ENCODE data around the gene PLCB4. TPM values are rescaled to one million over a fixed set of nuclear protein-coding genes. Genes with fewer than 3 reads are reported as not detected.

The PLCB4 gene
- total RNA-seq, 2 experiments from 2014 or later, result not detected

DNA sequence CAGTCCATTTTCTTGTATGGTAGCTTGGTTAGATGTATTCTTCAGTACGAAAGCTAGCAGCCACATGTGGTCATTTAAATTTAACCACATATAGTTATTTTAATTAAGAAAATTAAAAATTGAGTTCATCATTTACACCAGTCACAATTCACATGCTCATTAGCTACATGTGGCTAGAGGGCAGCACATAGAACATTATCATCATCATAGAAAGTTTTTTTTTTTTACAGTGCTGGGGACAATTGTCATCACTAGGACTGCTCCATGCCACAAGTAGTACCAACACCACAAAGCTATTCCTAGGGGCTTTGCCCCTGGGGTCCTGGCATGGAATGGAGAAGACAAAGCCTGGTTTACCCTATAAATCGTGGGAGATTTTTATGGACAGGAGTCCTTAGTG lies 30.5 kb downstream of the PLCB4 start:
- ChIA-PET CTCF (no interaction called here), POLR2A (no interaction called here)
- Mint-ChIP-seq H3K27ac (no peak overlapping the region), H3K9me3 (no peaks in the 10 kb centered on the region), H3K27me3 (no peaks in the 10 kb centered on the region), H3K4me1 (no peaks in the 10 kb centered on the region), H3K36me3 (ENCODE audit: low read depth) (no peaks in the 10 kb centered on the region), H3K4me3 (no peak overlapping the region)
- no peak for DNase-seq

DNA sequence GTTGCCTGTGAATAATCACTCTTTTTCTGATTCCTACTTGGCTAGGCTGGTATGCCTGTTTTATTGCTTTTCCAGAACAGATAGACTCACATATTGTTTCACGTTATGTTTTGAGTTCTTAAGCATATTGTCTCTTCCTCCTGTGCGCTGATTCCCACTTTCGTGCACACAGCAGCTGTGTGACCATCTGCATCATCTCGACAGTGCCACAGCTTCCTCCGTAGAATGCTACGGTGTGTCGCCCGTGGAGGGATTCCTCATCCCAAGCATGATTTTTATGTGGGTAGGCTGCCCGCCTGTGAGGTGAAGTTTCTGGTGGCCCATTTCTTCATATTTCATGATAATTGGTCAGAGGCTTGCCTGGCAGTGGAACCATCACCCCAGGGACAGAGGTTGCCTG lies 31.8 kb downstream of the PLCB4 start:
- Mint-ChIP-seq H3K27me3 (no peaks in the 10 kb centered on the region), H3K9me3 (no peaks in the 10 kb centered on the region), H3K27ac (no peak overlapping the region), H3K36me3 (ENCODE audit: low read depth) (no peaks in the 10 kb centered on the region), H3K4me3 (no peak overlapping the region), H3K4me1 (no peaks in the 10 kb centered on the region)
- no peak for DNase-seq
- ChIA-PET CTCF (no interaction called here), POLR2A (no interaction called here)

DNA sequence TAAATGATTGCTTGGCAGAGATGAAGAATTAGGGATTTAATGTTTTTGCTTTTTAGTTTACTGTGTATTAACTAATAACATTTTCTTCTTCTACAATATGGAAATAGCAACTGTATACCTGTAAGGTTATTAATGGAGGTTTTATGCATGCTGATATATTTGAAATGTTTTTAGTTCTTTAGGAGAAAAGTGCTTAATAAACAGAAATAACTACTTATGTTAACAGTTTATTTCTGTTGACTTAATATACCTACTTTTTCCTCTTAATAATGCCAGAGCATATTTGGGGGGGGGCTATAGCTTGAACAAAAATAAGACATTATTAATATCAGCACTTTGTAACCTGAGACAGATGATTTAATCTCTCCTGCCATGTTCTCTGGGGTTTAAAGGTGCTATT lies 33.6 kb downstream of the PLCB4 start:
- no peaks in the 10 kb centered on the region for H3K36me3 Mint-ChIP-seq (ENCODE audit: low read depth)
- H3K9me3 Mint-ChIP-seq, result no peaks in the 10 kb centered on the region
- H3K27ac Mint-ChIP-seq, result no peak overlapping the region
- ChIA-PET CTCF (no interaction called here), POLR2A (no interaction called here)
- no peak overlapping the region for H3K4me3 Mint-ChIP-seq
- no peak for DNase-seq
- no peaks in the 10 kb centered on the region for H3K27me3 Mint-ChIP-seq
- no peaks in the 10 kb centered on the region for H3K4me1 Mint-ChIP-seq

DNA sequence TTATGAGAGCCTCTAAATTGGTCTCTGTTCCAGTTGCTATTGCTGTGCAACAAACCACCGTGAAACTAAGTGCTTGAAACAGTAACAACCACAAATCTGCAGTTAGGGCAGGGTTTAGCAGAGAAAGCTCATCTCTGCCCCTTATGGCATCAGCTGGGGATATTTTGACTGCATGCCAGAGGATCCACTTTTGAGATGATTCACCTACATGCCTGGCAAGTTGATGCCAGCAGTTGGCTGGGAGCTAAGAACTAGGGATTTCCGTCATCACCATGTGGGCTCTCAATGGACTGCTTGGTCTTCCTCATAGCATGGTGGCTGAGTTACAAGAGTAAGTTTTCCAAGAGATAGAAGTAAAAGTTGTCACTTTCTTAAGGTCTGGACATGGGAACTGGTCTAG lies 35.1 kb downstream of the PLCB4 start:
- H3K4me3 Mint-ChIP-seq, result no peak overlapping the region
- DNase-seq, result no peak
- ChIA-PET CTCF (no interaction called here), POLR2A (no interaction called here)
- no peaks in the 10 kb centered on the region for H3K4me1 Mint-ChIP-seq
- no peaks in the 10 kb centered on the region for H3K9me3 Mint-ChIP-seq
- H3K27ac Mint-ChIP-seq, result no peak overlapping the region
- no peaks in the 10 kb centered on the region for H3K27me3 Mint-ChIP-seq
- H3K36me3 Mint-ChIP-seq (ENCODE audit: low read depth), result no peaks in the 10 kb centered on the region

DNA sequence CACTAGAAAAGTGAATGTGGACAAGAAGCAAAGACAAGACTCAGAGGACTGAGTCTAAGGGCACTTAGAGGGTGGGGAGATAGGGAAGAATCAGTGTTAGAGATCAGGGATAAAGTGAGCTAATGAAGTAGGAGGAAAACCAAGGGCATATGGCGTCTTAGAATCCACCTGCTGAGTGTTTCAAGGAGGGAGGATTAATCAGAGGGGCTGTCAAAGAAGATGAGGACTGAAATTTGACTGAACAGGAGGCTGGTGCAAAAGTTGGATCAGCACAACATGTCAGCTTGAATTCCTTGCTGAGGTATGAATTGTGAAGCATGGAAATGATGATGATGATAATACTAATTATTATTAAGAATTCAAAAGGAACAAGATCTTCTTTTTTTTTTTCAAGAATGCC lies 39.4 kb downstream of the PLCB4 start:
- DNase-seq, result no peak
- H3K36me3 Mint-ChIP-seq (ENCODE audit: low read depth), result no peaks in the 10 kb centered on the region
- no peaks in the 10 kb centered on the region for H3K27me3 Mint-ChIP-seq
- H3K4me3 Mint-ChIP-seq, result no peak overlapping the region
- H3K9me3 Mint-ChIP-seq, result no peaks in the 10 kb centered on the region
- H3K4me1 Mint-ChIP-seq, result no peaks in the 10 kb centered on the region
- ChIA-PET POLR2A (no interaction called here), CTCF (no interaction called here)
- H3K27ac Mint-ChIP-seq, result no peak overlapping the region

DNA sequence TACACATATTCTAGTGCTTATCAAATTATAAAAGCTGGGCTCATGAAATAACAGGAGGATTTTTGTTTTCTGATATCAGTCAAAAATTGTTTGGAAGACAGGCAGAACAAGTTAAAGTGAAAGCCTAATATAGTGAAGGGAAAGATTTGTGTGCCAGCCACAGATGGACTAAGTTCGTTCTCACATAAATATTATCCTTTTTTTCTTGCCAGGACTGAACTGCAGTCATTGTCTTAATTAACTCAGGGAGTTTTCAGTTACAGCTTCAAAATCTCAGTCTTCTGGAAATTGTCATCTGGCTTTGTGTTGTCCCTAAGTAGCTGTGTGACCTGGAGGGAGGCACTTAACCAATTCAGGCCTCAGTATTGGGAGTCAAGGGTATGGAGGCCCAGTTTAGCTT lies 40.7 kb downstream of the PLCB4 start:
- H3K27me3 Mint-ChIP-seq, result no peaks in the 10 kb centered on the region
- H3K4me3 Mint-ChIP-seq, result no peak overlapping the region

DNA sequence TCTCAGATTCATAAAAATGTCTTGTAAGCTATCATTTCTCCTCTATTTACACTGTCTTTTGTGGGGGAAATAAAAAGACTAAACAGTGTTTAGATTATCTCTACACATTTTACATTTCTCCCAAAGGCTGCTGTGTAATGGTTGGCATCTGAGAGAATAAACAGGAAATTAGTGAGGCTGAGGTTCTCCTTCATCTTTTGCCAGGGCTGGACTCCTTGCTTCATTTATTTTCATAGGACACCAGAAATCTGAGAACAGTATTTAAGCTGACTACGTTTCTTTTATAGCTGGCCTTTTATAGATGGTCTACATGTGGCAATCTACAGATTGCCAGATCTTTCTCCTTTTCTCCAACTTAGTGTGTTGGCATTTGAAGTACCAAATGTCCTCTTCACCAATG lies 41.5 kb downstream of the PLCB4 start:
- CTCF ChIA-PET, result no interaction called here
- Mint-ChIP-seq H3K4me3 (no peak overlapping the region), H3K27me3 (no peaks in the 10 kb centered on the region), H3K27ac (no peak overlapping the region), H3K36me3 (ENCODE audit: low read depth) (no peaks in the 10 kb centered on the region), H3K9me3 (no peaks in the 10 kb centered on the region), H3K4me1 (no peaks in the 10 kb centered on the region)
- no peak for DNase-seq
- POLR2A ChIA-PET, result no interaction called here

More for the DNA sequence above, 40.7 kb downstream of the PLCB4 start:
- H3K4me1 Mint-ChIP-seq, result no peaks in the 10 kb centered on the region
- POLR2A ChIA-PET, result no interaction called here
- H3K36me3 Mint-ChIP-seq (ENCODE audit: low read depth), result no peaks in the 10 kb centered on the region
- CTCF ChIA-PET, result no interaction called here
- H3K9me3 Mint-ChIP-seq, result no peaks in the 10 kb centered on the region
- DNase-seq, result no peak
- H3K27ac Mint-ChIP-seq, result no peak overlapping the region

DNA sequence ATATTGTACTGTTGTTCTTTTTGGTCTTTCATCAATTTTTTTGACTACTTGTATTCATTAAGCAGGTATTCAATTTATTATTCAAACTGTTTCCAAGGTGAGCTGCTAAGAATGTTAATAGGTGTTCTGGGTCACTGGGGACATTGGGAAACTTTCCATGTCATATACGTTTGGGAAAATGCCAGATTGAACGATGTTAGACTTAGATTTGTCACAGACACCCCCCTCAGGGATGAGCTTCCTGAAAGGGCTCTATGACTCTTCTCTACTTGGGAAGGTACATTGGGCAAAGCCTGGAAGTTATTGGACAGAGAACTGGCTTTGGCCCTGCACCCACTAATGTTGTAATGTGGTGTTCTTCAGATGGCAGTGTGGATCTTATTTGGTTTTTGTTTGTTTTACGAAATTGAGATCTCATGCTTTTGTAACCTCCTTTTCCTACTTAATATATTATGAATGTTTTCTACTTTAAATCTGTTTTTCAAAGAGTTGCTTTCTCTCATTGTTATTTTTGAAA lies 42.1 kb downstream of the PLCB4 start:
- DNase-seq, result no peak
- no peaks in the 10 kb centered on the region for H3K9me3 Mint-ChIP-seq
- CTCF ChIA-PET, result no interaction called here
- no peaks in the 10 kb centered on the region for H3K27me3 Mint-ChIP-seq
- H3K4me1 Mint-ChIP-seq, result no peaks in the 10 kb centered on the region
- no peaks in the 10 kb centered on the region for H3K36me3 Mint-ChIP-seq (ENCODE audit: low read depth)
- POLR2A ChIA-PET, result no interaction called here
- no peak overlapping the region for H3K4me3 Mint-ChIP-seq
- H3K27ac Mint-ChIP-seq, result no peak overlapping the region

DNA sequence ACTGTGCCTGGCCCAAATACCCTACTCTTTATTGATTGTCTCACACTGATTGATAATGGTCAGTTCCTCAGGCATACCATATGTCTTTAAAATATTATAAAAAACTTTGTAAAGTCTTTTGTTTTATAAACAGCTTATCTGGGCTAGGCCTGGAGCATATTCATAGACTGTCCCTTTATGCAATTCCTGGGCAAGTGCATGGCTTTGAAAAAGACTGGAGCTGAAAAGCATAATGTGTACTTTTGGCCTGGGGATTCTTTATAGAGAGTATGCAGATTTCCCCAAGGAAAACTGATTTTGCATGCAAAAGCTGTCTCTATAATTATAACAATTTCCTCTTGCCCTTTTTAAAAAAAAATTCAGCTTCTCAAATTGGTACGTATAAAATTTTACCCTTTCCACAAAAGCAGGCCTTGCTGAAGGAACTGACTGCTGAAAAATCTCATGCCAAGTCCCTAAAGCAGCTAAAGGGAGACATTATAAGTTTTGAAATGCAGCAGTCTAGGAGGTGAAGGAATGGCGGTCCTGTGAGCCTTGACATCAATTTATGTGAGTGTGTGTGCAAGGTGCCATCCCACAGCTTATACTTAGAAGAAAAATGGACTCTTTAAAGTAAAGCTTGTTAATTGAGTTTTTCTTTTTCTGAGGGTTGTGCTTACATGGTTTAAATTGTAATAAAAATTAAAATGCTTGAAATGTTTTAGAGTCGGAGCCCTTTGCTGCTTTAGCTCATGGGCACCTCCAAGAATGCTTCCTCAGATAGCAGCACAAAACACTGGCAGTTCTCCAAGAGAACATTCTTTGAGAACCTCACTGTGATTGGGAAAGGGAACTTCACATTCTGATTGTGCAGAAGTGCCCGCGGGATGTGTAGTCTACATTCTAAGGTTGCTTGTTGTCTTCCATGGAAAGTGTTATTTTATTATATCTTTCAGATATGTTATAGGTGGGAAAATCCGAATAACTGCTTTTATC lies 43.9 kb downstream of the PLCB4 start:
- POLR2A ChIA-PET, result no interaction called here
- H3K4me1 Mint-ChIP-seq, result no peaks in the 10 kb centered on the region
- no peak overlapping the region for H3K27ac Mint-ChIP-seq
- H3K9me3 Mint-ChIP-seq, result no peaks in the 10 kb centered on the region
- H3K4me3 Mint-ChIP-seq, result no peak overlapping the region
- no peak for DNase-seq
- H3K27me3 Mint-ChIP-seq, result no peaks in the 10 kb centered on the region
- CTCF ChIA-PET, result no interaction called here
- no peaks in the 10 kb centered on the region for H3K36me3 Mint-ChIP-seq (ENCODE audit: low read depth)

DNA sequence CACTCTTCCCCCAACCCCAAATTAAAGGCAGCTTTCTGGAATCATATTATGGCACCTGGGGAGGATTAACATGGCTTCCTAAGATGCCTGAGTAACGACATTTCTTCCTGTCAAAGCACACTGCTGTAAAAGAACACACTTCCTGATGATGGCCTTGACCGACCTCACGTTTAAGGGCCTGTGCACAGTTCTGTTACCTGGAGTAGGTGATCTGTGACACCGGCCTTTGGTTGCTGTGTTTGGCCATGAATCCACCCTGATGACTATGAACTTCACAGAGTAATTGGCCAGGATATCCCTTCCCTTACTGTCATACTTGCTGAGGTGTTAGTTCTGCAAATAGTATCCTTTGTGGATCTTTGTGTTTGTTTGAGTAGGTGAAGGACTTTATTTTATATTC lies 45.8 kb downstream of the PLCB4 start:
- H3K36me3 Mint-ChIP-seq (ENCODE audit: low read depth), result no peaks in the 10 kb centered on the region
- no peaks in the 10 kb centered on the region for H3K27me3 Mint-ChIP-seq
- H3K4me3 Mint-ChIP-seq, result no peak overlapping the region
- CTCF ChIA-PET, result no interaction called here
- no peaks in the 10 kb centered on the region for H3K9me3 Mint-ChIP-seq
- DNase-seq, result no peak
- H3K27ac Mint-ChIP-seq, result no peak overlapping the region
- POLR2A ChIA-PET, result no interaction called here
- no peaks in the 10 kb centered on the region for H3K4me1 Mint-ChIP-seq

DNA sequence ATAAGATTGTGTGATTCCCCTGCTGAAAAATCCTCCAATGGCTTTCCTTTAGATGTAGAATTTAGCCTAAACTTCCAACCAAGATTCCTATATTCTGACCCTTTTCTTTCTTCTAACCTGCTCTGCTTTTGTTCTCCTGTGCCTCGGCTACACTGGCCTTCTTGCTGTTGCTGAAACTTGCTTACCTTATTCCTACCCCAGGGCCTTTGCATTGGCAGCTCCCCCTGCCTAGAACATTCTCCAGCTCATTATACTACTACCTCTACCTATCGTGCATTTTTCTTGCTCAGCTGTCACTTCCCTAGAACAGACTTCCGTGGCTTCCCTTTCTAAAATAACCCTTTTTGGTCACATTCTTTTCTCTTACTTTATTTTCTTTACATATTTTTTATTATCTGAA lies 48.7 kb downstream of the PLCB4 start:
- H3K36me3 Mint-ChIP-seq (ENCODE audit: low read depth), result no peaks in the 10 kb centered on the region
- H3K27ac Mint-ChIP-seq, result no peak overlapping the region
- POLR2A ChIA-PET, result no interaction called here
- no peak overlapping the region for H3K4me3 Mint-ChIP-seq
- no peaks in the 10 kb centered on the region for H3K27me3 Mint-ChIP-seq
- peaks cover 5% of the 10 kb centered on the region for H3K9me3 Mint-ChIP-seq
- no peak for DNase-seq
- CTCF ChIA-PET, result no interaction called here
- H3K4me1 Mint-ChIP-seq, result no peaks in the 10 kb centered on the region

DNA sequence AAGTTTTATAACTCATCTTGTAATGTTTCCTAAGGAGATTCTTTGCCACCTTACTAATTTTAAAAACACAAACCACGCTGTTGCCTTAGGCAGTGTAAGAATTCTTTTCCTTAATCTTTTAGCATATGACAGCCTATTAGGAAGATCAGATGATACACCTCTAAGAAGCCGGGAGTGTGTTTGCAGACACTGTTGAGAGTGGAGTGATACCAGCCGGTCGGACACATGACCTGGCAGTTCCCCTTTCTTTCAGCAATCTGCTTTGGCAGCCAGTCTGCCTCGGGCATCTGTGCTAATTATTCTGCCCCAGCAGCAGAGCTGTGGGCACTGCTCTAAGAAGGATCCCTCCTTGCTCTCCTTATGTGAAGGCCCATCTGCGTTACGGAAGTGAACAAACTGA lies 50.9 kb downstream of the PLCB4 start:
- no peaks in the 10 kb centered on the region for H3K27me3 Mint-ChIP-seq
- DNase-seq, result no peak
- H3K36me3 Mint-ChIP-seq (ENCODE audit: low read depth), result no peaks in the 10 kb centered on the region
- no peak overlapping the region for H3K4me3 Mint-ChIP-seq
- no peaks in the 10 kb centered on the region for H3K4me1 Mint-ChIP-seq
- peaks cover 5% of the 10 kb centered on the region for H3K9me3 Mint-ChIP-seq
- H3K27ac Mint-ChIP-seq, result no peak overlapping the region
- ChIA-PET POLR2A (no interaction called here), CTCF (no interaction called here)

DNA sequence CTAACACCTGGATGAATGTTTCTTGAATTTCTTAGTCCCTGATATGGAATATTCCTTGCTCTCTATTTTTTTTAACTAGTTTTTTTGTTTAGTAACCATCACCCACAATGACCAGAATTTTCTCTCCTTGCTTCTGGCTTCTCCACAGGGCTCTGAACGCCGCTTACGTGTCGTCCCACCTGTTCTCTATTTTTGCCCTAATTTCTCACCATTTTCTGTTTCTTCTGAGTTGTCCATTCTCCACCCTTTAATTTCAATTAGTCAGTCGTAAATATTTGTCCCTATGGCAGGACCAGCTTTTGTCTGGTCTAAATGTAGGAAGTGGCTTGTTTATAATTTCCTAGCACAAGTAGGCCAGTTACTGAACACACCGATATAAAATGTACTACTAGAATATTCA lies 52.3 kb downstream of the PLCB4 start:
- H3K27me3 Mint-ChIP-seq, result no peaks in the 10 kb centered on the region
- no peaks in the 10 kb centered on the region for H3K36me3 Mint-ChIP-seq (ENCODE audit: low read depth)
- H3K4me1 Mint-ChIP-seq, result no peaks in the 10 kb centered on the region
- peaks cover 5% of the 10 kb centered on the region for H3K9me3 Mint-ChIP-seq
- DNase-seq, result no peak
- H3K27ac Mint-ChIP-seq, result no peak overlapping the region
- no peak overlapping the region for H3K4me3 Mint-ChIP-seq
- CTCF ChIA-PET, result no interaction called here
- POLR2A ChIA-PET, result no interaction called here

DNA sequence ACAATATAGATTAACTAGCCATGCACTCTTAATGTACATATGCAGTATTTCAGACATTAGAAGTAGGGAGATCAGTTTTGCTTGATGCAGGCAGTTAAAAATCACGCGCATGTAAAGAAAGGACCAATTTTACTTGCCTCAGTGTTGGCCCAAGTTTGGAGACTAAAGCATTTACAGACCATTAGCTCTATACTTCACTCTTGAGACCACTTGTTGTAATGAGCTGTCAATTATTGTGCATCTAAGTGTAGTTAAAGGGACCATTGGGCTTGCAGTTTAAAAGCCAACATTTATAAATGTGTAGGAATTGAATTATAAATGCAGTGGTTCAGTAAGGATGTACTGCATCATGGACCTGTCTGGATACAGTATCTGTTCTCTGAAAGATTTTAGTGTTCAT lies 53.7 kb downstream of the PLCB4 start:
- Mint-ChIP-seq H3K27ac (no peak overlapping the region), H3K4me1 (no peaks in the 10 kb centered on the region), H3K4me3 (no peak overlapping the region), H3K9me3 (peaks cover 5% of the 10 kb centered on the region), H3K36me3 (ENCODE audit: low read depth) (no peaks in the 10 kb centered on the region), H3K27me3 (no peaks in the 10 kb centered on the region)
- DNase-seq, result no peak
- ChIA-PET POLR2A (no interaction called here), CTCF (no interaction called here)

Data from activated CD4-positive, alpha-beta memory T cell treated with anti-CD3 and anti-CD28 coated beads, Interleukin-2, amount 10 ng/mL, durations not matched to agents 7 days and 5 days (primary cell).